Mucosa of descending colon (tissue), 3 donors: ENCODE measurements around the gene EPN1. TPM values are rescaled to one million over a fixed set of nuclear protein-coding genes. Genes with fewer than 3 reads are reported as not detected.

Experiments
- ATAC-seq: fragments of 200-7000 bp; cut with Tn5 transposase; one replicate; pipeline ENCODE4 v1.9.1; 2020; ENCODE audit warnings: mild to moderate bottlenecking, moderate library complexity
- DNase-seq, 3 donors: peaks; one replicate each; pipeline ENCODE4 v3.0.0-alpha.2; 2020
- H3K36me3 ChIP-seq: fragments of 200-600 bp; one replicate; pipeline ENCODE4 v1.8.0; 2021; ENCODE audit warnings: low read depth, mild to moderate bottlenecking
- H3K4me1 ChIP-seq: fragments of 200-600 bp; one replicate; pipeline ENCODE4 v1.8.0; 2021; ENCODE audit warnings: low read depth, mild to moderate bottlenecking
- H3K4me3 ChIP-seq: fragments of 200-600 bp; one replicate; pipeline ENCODE4 v1.8.0; 2021; ENCODE audit warnings: mild to moderate bottlenecking
- H3K9me3 ChIP-seq: fragments of 200-600 bp; one replicate; pipeline ENCODE4 v1.8.0; 2021; ENCODE audit warnings: mild to moderate bottlenecking
- CTCF ChIP-seq: fragments of 200-600 bp; IDR thresholded peaks from one replicate; pipeline ENCODE4 v1.8.0; 2022; ENCODE audit warnings: antibody characterized with exemption, mild to moderate bottlenecking
- intact Hi-C, 2 donors: fragments of 100-400 bp; cut with DNase I in 1 of 2; cut with micrococcal nuclease in 1 of 2; formaldehyde crosslinking; loops; one replicate each; pipeline versions ENCODE4 v1.11.0 to v1.11.1; 2022; cut with DNase I, micrococcal nuclease
- total RNA-seq, 3 donors: library from RNA; stranded (reverse); fragmentation: NEBNext Ultra II Directional in 2 of 3; extraction: Animal tissue kit (Norgen Biotek cat#: 25700) in 2 of 3; gene quantifications; one replicate each; pipeline versions ENCODE4 v1.2.1 to v1.2.4, GENCODE V29; 2021 to 2023
- donor health status: DM: no; HTN: no; CAD: no; lungs with moderate emphysema.
- donor health status: DM: no; HTN: no; CAD: no.
- donor health status: DM: no; HTN: yes; CAD: no.

Gene EPN1
- total RNA-seq, 3 donors from 2014 or later, result 156 to 251 (median 192) TPM

- peaks cover 5% of the 10 kb centered on the region for H3K36me3 ChIP-seq
- peak; percentile 21 for ATAC-seq
- peak in 2 of 3 donors; percentile 59 to 85 for DNase-seq
- intact Hi-C loops, result no loop called here
- no peak overlapping the region for H3K4me3 ChIP-seq
- H3K9me3 ChIP-seq, result no peaks in the 10 kb centered on the region
- peaks cover 52% of the 10 kb centered on the region for H3K4me1 ChIP-seq
- no peak for TF ChIP-seq CTCF
Measured at GRCh38 chr19:55678121-55678671, 3.2 kb downstream of the EPN1 start.

- TF ChIP-seq CTCF, result no peak
- Histone ChIP-seq H3K9me3 (no peaks in the 10 kb centered on the region), H3K4me3 (no peak overlapping the region), H3K4me1 (peaks cover 59% of the 10 kb centered on the region), H3K36me3 (peaks cover 5% of the 10 kb centered on the region)
- ATAC-seq, result no peak
- no peak for DNase-seq
- intact Hi-C loops, result no loop called here
Measured at GRCh38 chr19:55679343-55680257, 4.6 kb downstream of the EPN1 start.

- no peak for DNase-seq
- no peak for ATAC-seq
- intact Hi-C loops, result no loop called here
- TF ChIP-seq CTCF, result no peak
- peaks cover 68% of the 10 kb centered on the region for H3K4me1 ChIP-seq
- H3K9me3 ChIP-seq, result no peaks in the 10 kb centered on the region
- no peak overlapping the region for H3K4me3 ChIP-seq
- peaks cover 5% of the 10 kb centered on the region for H3K36me3 ChIP-seq
Measured at GRCh38 chr19:55680339-55681130, 5.5 kb downstream of the EPN1 start.

GRCh38 chr19:55681131-55682092 lies 6.4 kb downstream of the EPN1 start:
- TF ChIP-seq CTCF, result no peak
- H3K4me1 ChIP-seq, result peaks cover 70% of the 10 kb centered on the region
- DNase-seq, result peak in 1 of 3 donors; percentile 24
- no peak for ATAC-seq
- H3K9me3 ChIP-seq, result no peaks in the 10 kb centered on the region
- peaks cover 5% of the 10 kb centered on the region for H3K36me3 ChIP-seq
- H3K4me3 ChIP-seq, result no peak overlapping the region
- intact Hi-C loops, result no loop called here
